8988T (cell line): ENCODE results near the gene VPS13D.
"Not testable (repeated sequence)": the region's sequence is repeated elsewhere in the genome, so short reads cannot be mapped to it uniquely, and the experiment has no call there.

Experiments
- DNase-seq: peaks from one replicate; pipeline ENCODE4 v3.0.0; 2011

Gene VPS13D

DNA sequence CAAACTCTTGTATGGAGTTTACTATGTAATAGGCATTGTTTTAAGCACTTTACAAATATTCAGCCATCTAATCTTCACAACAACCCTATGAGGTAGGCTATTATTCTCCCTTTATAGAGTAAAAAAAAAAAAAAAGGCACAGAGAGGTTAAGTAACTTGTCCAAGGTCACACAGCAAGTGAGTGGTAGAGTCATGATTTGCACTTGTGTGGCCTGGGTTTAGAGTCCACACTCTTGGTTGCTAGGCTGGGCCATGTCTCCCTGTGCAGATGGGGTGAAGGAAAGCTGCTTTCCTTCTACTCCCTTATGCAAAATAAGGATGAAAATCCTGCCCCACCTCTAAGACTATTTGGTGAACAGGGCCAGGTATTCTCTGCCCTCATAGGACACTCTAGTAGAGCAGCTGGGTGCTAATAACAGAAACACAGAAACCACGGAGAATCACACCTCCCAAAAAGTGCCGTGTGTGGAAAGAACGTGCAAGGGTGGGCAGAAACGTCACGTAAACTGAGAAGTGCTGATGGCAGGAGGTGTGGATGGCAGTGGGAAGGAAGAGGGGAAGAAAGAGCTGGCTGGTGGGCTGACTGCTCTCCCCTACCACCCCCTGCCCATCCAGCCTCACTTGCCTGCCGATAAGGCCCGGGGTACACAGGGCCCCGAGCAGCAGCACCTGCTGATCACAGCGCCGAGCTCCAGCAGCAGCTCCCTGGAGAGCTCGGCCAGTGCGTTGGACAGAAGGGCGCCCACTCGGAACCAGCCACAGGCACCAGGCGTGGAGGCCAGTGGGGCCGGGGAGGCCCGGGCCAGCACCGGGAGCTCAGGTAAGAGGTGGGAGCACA is 28.3 kb upstream of the VPS13D start:
- DNase-seq = no peak

DNA sequence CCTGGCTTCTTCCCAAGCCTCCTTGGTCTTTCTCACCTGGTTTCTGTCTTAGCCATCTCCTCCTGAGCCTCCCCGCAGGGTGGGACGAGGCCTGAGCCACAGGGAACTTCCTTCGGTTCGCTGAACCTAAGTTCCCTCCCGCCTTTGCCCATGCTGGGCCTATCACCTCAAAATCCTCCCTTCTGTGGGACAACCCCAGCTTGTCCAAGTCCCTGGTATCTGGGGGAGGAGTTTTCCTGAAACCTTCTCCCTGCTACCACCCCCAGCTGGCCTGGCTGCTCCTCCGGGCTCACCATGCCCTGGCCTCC is 27.7 kb upstream of the VPS13D start:
- no peak for DNase-seq

- no peak for DNase-seq
These were observed 27.3 kb upstream of the VPS13D start for GRCh38 chr1:12202577-12202976.

DNA sequence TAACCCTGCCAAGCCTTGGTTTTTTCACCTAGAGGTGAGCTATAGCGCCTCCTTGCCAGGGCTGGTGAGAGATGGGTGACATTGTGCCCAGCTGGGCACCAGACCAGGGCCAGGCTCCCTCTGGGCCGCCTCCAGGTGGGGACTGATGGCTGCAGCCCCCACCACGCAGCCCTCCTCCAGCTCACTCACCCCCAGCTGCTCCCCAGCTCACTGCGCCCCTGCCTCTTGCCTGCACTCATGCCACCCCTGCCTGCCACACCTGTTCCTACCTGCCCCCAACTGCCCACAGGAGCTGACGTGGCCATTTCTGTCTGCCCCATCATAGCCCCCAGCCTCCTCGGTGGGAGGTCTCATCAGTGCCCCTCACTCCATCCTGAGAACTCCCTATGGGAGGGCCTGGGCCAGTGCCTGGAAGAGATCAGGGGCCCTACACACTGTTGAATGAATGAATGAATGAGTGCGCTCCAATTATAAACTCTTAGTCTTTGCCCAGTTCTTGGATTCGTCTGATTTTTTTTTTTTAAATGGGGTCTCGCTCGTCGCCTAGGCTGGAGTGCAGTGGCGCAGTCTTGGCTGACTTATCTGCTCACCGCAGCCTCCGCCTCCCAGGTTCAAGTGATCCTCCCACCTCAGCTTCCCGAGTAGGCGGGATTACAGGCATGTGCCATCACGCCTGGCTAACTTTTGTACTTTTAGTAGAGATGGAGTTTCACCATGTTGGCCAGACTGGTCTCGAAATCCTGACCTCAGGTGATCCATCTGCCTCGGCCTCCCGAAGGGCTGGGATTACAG is 26.4 kb upstream of the VPS13D start:
- no peak for DNase-seq

DNA sequence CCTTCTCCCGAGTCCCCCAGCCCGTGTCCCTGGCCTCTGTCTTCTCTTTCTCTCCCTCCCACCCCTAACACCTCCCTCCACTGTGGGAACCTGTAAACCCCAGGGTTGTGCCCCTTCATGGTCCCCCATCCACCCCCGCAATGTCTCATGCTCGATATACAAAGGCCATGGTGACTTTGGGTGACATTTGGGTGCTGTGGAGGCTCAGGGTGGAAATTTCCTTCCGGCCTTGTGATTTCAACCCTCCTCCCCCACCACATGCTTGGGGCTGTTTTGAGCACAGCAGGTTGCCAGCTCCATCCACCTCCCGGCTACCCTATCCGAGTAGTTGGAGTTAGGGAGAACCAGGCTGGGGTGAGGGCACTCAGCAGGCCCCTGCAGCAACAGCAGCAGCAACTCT is 25.7 kb upstream of the VPS13D start:
- no peak for DNase-seq

- no peak for DNase-seq
These were observed 24.8 kb upstream of the VPS13D start for GRCh38 chr1:12204754-12205658.

GRCh38 chr1:12206238-12206637 is 23.6 kb upstream of the VPS13D start:
- no peak for DNase-seq

- DNase-seq = no peak
These were observed 22.9 kb upstream of the VPS13D start for GRCh38 chr1:12206792-12207424.

DNA sequence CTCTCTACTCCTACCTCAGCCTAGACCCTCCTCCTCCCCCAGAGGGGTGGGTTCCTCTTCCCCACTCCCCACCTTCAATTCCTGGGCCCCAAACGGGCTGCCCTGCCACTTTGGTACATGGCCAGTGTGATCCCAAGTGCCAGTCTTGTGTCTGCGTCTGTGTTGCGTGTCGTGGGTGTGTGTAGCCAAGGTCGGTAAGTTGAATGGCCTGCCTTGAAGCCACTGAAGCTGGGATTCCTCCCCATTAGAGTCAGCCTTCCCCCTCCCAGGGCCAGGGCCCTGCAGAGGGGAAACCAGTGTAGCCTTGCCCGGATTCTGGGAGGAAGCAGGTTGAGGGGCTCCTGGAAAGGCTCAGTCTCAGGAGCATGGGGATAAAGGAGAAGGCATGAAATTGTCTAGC is 21.6 kb upstream of the VPS13D start:
- no peak for DNase-seq

DNA sequence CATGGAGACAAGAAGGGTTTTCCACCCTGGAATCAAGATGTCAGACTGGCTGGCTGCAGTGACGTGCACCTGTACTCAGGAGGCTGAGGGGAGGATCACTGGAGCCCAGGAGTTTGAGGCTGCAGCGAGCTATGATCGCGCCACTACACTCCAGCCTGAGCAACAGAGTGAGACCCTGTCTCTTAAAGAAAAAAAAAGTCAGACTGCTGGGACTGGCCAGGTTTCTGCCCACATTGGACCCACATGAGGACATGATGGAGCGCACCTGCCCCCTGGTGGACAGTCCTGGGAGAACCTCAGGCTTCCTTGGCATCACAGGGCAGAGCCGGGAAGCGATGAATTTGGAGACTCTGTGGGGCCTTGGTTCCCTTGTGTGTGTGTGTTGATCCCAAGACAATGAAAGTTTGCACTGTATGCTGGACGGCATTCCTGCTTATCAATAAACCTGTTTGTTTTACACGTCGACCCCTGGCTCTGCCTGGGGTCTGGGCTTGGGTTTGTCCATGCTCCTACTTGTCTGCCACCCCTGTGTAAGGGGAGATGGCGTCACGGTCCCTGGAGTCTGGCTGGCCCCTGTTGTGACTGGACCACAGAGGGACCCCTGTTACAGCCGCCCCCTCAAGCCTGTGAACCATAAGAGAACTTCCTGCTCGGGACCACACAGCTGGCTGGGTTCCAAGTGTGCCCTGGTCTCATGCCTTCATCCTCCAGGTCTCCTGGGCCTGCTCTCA is 20.9 kb upstream of the VPS13D start:
- DNase-seq = peak; percentile 76

DNA sequence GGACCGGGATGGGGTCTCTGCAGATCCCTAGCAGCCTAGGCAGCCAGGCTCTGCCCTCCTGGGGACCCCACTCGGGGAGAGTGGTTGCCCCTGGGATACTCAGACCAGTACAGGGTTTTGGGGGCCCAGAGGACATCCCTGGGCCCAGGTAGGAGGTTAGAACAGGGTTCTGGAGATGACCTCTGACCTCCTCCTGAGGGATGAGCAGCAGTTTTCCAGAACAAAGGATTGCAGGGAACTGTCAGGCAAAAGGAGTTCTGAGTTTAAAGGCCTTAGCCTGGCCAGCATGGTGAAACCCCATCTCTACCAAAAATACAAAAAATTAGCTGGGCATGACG is 20.4 kb upstream of the VPS13D start:
- DNase-seq = no peak

DNA sequence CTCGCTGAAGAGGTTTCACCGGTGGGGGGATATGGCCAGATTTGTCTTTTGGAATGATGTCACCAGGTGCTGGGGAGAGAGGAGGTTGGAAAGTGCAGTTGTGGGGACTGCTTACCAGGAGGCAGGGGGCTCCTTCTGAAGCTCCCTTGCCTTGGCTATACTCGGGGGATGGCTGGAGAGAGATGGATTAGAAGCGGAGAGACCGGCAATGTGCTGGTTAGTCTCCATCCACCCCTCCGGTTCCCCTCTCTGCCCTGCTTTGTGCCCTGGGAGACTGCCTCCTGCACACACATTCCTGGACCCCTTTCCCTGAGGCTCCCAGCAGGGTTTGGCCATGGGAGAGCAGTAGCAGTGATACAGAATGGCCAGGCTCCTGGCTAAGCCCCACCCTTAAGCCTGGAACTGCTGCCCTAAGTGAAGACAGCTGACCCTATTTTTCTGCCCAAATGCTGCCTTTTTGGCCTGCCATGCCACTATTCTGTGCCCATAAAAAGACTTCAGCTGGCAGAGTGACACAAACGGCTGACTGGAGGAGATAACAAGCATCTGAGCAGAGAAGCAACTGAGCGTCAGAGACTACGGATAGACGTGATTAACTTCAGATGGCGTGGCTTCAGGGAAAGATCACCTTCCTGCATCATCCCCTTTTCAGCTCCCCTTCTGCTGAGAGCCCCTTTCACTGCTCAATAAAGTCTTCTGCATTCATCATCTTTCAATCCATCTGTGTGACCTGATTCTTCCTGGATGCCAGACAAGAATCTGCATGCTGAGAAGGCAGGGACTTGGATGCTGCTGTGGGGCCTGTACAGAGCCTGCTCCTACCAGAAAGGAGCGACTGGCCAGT is 14.5 kb upstream of the VPS13D start:
- no peak for DNase-seq

DNA sequence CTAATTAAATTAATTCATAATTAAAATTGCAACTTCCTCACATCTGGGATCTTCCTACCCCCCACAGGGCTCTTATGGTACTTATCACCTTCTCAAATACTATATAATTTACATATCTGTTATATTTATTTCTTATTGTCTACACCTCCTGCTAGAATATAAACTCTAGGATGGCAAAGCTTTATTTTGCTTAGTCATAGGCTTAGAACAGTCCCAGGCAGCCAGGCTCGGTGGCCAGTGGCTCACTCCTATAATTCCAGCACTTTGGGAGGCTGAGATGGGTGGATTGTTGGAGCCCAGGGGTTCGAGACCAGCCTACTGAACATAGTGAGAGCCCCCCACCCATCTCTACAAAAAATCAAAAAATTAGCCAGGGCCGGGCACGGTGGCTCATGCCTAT is 10.0 kb upstream of the VPS13D start:
- no peak for DNase-seq

- DNase-seq = no peak
These were observed 8.9 kb upstream of the VPS13D start for GRCh38 chr1:12220890-12221289.

GRCh38 chr1:12222700-12223099 is 7.1 kb upstream of the VPS13D start:
- not testable (repeated sequence) for DNase-seq

GRCh38 chr1:12224092-12224491 is 5.7 kb upstream of the VPS13D start:
- not testable (repeated sequence) for DNase-seq

- DNase-seq = no peak
These were observed 851 bp upstream of the VPS13D start for GRCh38 chr1:12228979-12229378.

GRCh38 chr1:12229386-12229834 is 420 bp upstream of the VPS13D start:
- no peak for DNase-seq

- peak; percentile 23 for DNase-seq
These were observed 882 bp downstream of the VPS13D start for GRCh38 chr1:12230549-12231275.

DNA sequence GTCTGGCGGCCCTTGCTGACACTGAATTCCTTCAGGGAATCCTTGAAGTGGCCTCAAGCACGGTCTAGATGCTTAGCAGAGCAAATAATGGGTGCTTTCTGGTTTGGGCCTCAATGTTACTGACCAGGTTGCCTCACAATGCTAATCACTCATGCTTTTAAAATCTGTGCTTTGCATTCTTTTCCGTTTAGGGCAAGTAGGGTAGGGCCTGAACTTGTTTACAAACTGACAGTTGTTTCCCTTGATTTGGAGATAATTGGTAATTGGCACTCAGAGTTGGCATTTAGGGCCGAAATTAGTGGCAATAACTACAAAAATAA is 1.4 kb downstream of the VPS13D start:
- no peak for DNase-seq

- peak; percentile 32 for DNase-seq
These were observed 2.4 kb downstream of the VPS13D start for GRCh38 chr1:12232221-12232620.
